ENCODE measurements around the gene CRIP2.

- TF ChIP-seq YY1 (IDR thresholded peaks at IDR 0.05; ENCODE audit: insufficient read depth, insufficient read length) (no peak), ZNF274 (IDR thresholded peaks at IDR 0.05; ENCODE audit: low read depth, low read length) (no peak)
Measured at GRCh38 chr14:105449276-105450122, 25.1 kb upstream of the CRIP2 start.

All from NT2/D1 (cell line).